HepG2 (cell line): Measurements from ENCODE around the gene RERE. TPM values are rescaled to one million over a fixed set of nuclear protein-coding genes. Genes with fewer than 3 reads are reported as not detected.

Experiments
- ATAC-seq: fragments of 200-7000 bp; cut with Tn5 transposase; 3 replicates; pipeline ENCODE4 v1.9.1; 2020; ENCODE audit warnings: mild to moderate bottlenecking, moderate library complexity
- BruUV-seq: library from RNA; stranded (reverse); fragments of 400-500 nt; replicated peaks from 2 replicates; lab custom pipeline; 2021; lab: Mats Ljungman, UMichigan
- CTCF ChIA-PET: fragments of 300-600 bp; formaldehyde crosslinking; extraction: SDS; loops from one replicate; lab custom pipeline; 2021; ENCODE audit warnings: low total read pairs, inconsistent platforms, low intra/inter-chr PET ratio; lab: Yijun Ruan, JAX
- POLR2A ChIA-PET: fragments of 350-600 bp; sonication (Branson Sonifier 250); formaldehyde crosslinking; loops from one replicate; lab custom pipeline; 2020; ENCODE audit warnings: antibody characterized with exemption, inconsistent platforms; lab: Yijun Ruan, JAX
- DNase-seq: peaks from one replicate; pipeline ENCODE4 v3.0.0-alpha.2; 2015; ENCODE audit warnings: low spot score
- FAIRE-seq: peaks from 3 replicates; lab custom pipeline; 2011; peaks lifted over from hg19 to GRCh38; lab: Jason Lieb, UNC
- H2AFZ ChIP-seq: one replicate; pipeline ENCODE4 v1.6.1; 2011; ENCODE audit warnings: low read length, inconsistent platforms
- H3K27ac ChIP-seq: fragments of 300-600 bp; 3 replicates; pipeline ENCODE4 v1.8.0; 2011; ENCODE audit warnings: mixed run types, mild to moderate bottlenecking, mixed read lengths, low read length, inconsistent platforms; ENCODE audit not compliant: insufficient read depth; ENCODE audit errors: extremely low read length
- H3K27me3 ChIP-seq, 2 experiments: fragments of 200-600 bp in 1 of 2; 2 replicates in 1 of 2; 3 replicates in 1 of 2; pipeline versions ENCODE4 v1.6.0 to v1.8.0; 2011; ENCODE audit warnings: low read length in 2 of 2, mild to moderate bottlenecking in 2 of 2, moderate library complexity in 2 of 2, inconsistent platforms in 1 of 2; ENCODE audit not compliant: insufficient read depth in 2 of 2, control insufficient read depth in 1 of 2
- H3K36me3 ChIP-seq, 2 experiments: fragments of 200-600 bp in 1 of 2; replicated peaks in 1 of 2; 2 replicates in 1 of 2; 3 replicates in 1 of 2; pipeline versions ENCODE4 v1.5.1 to v1.8.0; 2011; ENCODE audit warnings: low read length in 2 of 2, inconsistent platforms in 1 of 2; ENCODE audit not compliant: insufficient read depth in 2 of 2, control insufficient read depth in 1 of 2
- H3K4me1 ChIP-seq: 2 replicates; pipeline ENCODE4 v1.5.1; 2012; ENCODE audit warnings: low read length, inconsistent platforms; ENCODE audit not compliant: insufficient read depth
- H3K4me2 ChIP-seq: 2 replicates; pipeline ENCODE4 v1.6.0; 2011; ENCODE audit warnings: low read depth, low read length, inconsistent platforms
- H3K4me3 ChIP-seq, 3 experiments: fragments of 200-600 bp in 1 of 3; sonication (generic), shearing (Covaris generic) in 1 of 3; replicated peaks in 1 of 3; 2 replicates each; pipeline ENCODE4 v1.5.1; 2011 to 2016; ENCODE audit warnings: low read length in 3 of 3, inconsistent platforms in 2 of 3, low read depth in 2 of 3, mild to moderate bottlenecking in 2 of 3, control low read depth in 1 of 3, mixed read lengths in 1 of 3; ENCODE audit not compliant: insufficient read depth in 1 of 3
- H3K79me2 ChIP-seq: one replicate; pipeline ENCODE4 v1.6.1; 2011; ENCODE audit warnings: low read length, inconsistent platforms; ENCODE audit not compliant: insufficient read depth
- H3K9ac ChIP-seq: 2 replicates; pipeline ENCODE4 v1.6.0; 2011; ENCODE audit warnings: mild to moderate bottlenecking, low read depth, low read length, inconsistent platforms; ENCODE audit not compliant: insufficient read depth
- H3K9me3 ChIP-seq: 2 replicates; pipeline ENCODE4 v1.5.1; 2012; ENCODE audit warnings: mild to moderate bottlenecking, low read length
- H4K20me1 ChIP-seq: 2 replicates; pipeline ENCODE4 v1.6.0; 2011; ENCODE audit warnings: inconsistent platforms, mild to moderate bottlenecking, low read length, moderate library complexity; ENCODE audit not compliant: insufficient read depth
- CEBPB ChIP-seq: IDR thresholded peaks from 2 replicates; pipeline ENCODE4 v1.6.1; 2011; ENCODE audit warnings: low read depth, low read length, improper control_type of control experiment, borderline replicate concordance
- CEBPG ChIP-seq: IDR thresholded peaks from 2 replicates; pipeline ENCODE4 v1.6.1; 2016
- CENPT ChIP-seq: sonication (generic); formaldehyde crosslinking; IDR thresholded peaks from 2 replicates; pipeline ENCODE4 v1.8.0; 2022; ENCODE audit warnings: low read depth, mild to moderate bottlenecking, moderate library complexity, missing genetic modification reagents
- FOSL2 ChIP-seq: sonication (generic); formaldehyde crosslinking; IDR thresholded peaks from 2 replicates; pipeline ENCODE4 v1.4.0; 2020; ENCODE audit warnings: missing genetic modification reagents
- FOXO1 ChIP-seq: sonication (generic); formaldehyde crosslinking; IDR thresholded peaks from 2 replicates; pipeline ENCODE4 v1.4.0; 2020; ENCODE audit warnings: missing genetic modification reagents
- KLF11 ChIP-seq: IDR thresholded peaks from 2 replicates; pipeline ENCODE4 v1.6.1; 2016; ENCODE audit warnings: missing compliant biosample characterization
- NR2C2 ChIP-seq: sonication (generic); formaldehyde crosslinking; IDR thresholded peaks from 2 replicates; pipeline ENCODE4 v1.4.0; 2020; ENCODE audit warnings: missing genetic modification reagents, mild to moderate bottlenecking, moderate library complexity, borderline replicate concordance
- PCBP2 ChIP-seq: fragments of 200-400 bp; formaldehyde crosslinking; optimal IDR thresholded peaks from 2 replicates; pipeline ENCODE3; 2018; ENCODE audit warnings: low read length, low read depth; ENCODE audit not compliant: poor library complexity, severe bottlenecking
- SP2 ChIP-seq: sonication (generic); formaldehyde crosslinking; IDR thresholded peaks from 2 replicates; pipeline ENCODE4 v1.5.1; 2020; ENCODE audit warnings: mild to moderate bottlenecking, missing genetic modification reagents
- SSRP1 ChIP-seq: IDR thresholded peaks from 2 replicates; pipeline ENCODE4 v1.6.1; 2016; ENCODE audit warnings: control low read depth
- TRIM24 ChIP-seq: sonication (generic); formaldehyde crosslinking; IDR thresholded peaks from 2 replicates; pipeline ENCODE4 v1.8.0; 2022; ENCODE audit warnings: mild to moderate bottlenecking, missing genetic modification reagents
- ZNF576 ChIP-seq: sonication (generic); formaldehyde crosslinking; IDR thresholded peaks from 2 replicates; pipeline ENCODE4 v1.4.0; 2020; ENCODE audit warnings: mild to moderate bottlenecking, missing genetic modification reagents
- WGBS: methylation state at CpG from one replicate; pipeline ENCODE4 v1.1.6; 2017; ENCODE audit warnings: low lambda C conversion rate; 5-methylcytosine and 5-hydroxymethylcytosine counted together
- in situ Hi-C: cut with HindIII; loops from 2 replicates; pipeline ENCODE4 v1.10.0; 2017; ENCODE audit warnings: low pct_unique_long_range_greater_than_20kb; ENCODE audit not compliant: extremely low pct_ligation_motif_present
- intact Hi-C: fragments of 100-400 bp; cut with micrococcal nuclease; formaldehyde crosslinking; loops from one replicate; pipeline ENCODE4 v1.10.0; 2022; ENCODE audit not compliant: unreplicated experiment
- polyA plus RNA-seq, 8 experiments: library from polyadenylated mRNA; depleted of rRNA in 3 of 8; stranded (reverse) in 7 of 8; unstranded in 1 of 8; fragments of >200 nt; fragmentation: Illumina TruSeq in 4 of 8; extraction: Trizol in 4 of 8; gene quantifications; 2 replicates each; pipeline versions ENCODE4 v1.2.1 to v1.2.3, GENCODE V29; 2011 to 2016; ENCODE audit warnings: low read depth in 4 of 8, missing spikeins in 1 of 8, mixed read lengths in 1 of 8; ENCODE audit not compliant: insufficient read depth in 1 of 8
- total RNA-seq, 5 experiments: library from RNA; depleted of rRNA; stranded (reverse); fragments of >200 nt; fragmentation: Illumina TruSeq; extraction: Trizol; gene quantifications; 2 replicates each; pipeline ENCODE4 v1.2.3, GENCODE V29; 2016; ENCODE audit warnings: low read depth in 1 of 5

The RERE gene
- total and polyA plus RNA-seq, 2 of the 13 experiments (the other 11 are each of a cell fraction or from before 2014, with no cell fraction given), result 18.3 to 21.9 TPM

GRCh38 chr1:8722366-8722765 is 95.1 kb downstream of the RERE start:
- H3K27me3 ChIP-seq, result no peaks in the 10 kb centered on the region
- ChIA-PET POLR2A (no interaction called here), CTCF (no interaction called here)
- no peak overlapping the region for H3K4me2 ChIP-seq
- ATAC-seq (no peak), FAIRE-seq (no peak), DNase-seq (no peak)
- no peaks in the 10 kb centered on the region for H3K36me3 ChIP-seq
- no peaks in the 10 kb centered on the region for H4K20me1 ChIP-seq
- no TSS peak for BruUV-seq
- no peak overlapping the region for H3K4me3 ChIP-seq
- H3K9ac ChIP-seq, result no peak overlapping the region
- H3K79me2 ChIP-seq, result peaks cover 83% of the 10 kb centered on the region
- peaks cover 61% of the 10 kb centered on the region for H3K4me1 ChIP-seq
- no peak overlapping the region for H3K27ac ChIP-seq
- TF ChIP-seq TRIM24 (CRISPR knock-in tag) (no peak), FOSL2 (CRISPR knock-in tag) (no peak), NR2C2 (CRISPR knock-in tag) (no peak), FOXO1 (CRISPR knock-in tag) (no peak), PCBP2 (no peak), SSRP1 (CRISPR knock-in tag) (no peak), CENPT (CRISPR knock-in tag) (no peak), KLF11 (CRISPR knock-in tag) (no peak), SP2 (CRISPR knock-in tag) (no peak)
- intact Hi-C loops, result no loop called here
- H2AFZ ChIP-seq, result no peak overlapping the region
- in situ Hi-C loops, result no loop called here
- H3K9me3 ChIP-seq, result no peaks in the 10 kb centered on the region
- 94% methylated on average over 3 of the region's 3 CpGs for WGBS

GRCh38 chr1:8721679-8722324 is 95.6 kb downstream of the RERE start:
- H3K79me2 ChIP-seq, result peaks cover 88% of the 10 kb centered on the region
- ATAC-seq (no peak), FAIRE-seq (no peak), DNase-seq (no peak)
- no peak overlapping the region for H2AFZ ChIP-seq
- no peak overlapping the region for H3K27ac ChIP-seq
- POLR2A ChIA-PET, result no interaction called here
- no peaks in the 10 kb centered on the region for H4K20me1 ChIP-seq
- no peaks in the 10 kb centered on the region for H3K27me3 ChIP-seq
- no peaks in the 10 kb centered on the region for H3K36me3 ChIP-seq
- peak; percentile 56; the same call in 1 of the 2 replicates for TF ChIP-seq CEBPB
- TF ChIP-seq CEBPG (CRISPR knock-in tag), result 0 out of 2 replicates have a peak, but pooled peaks have one; percentile 17
- TF ChIP-seq ZNF576 (CRISPR knock-in tag), result no peak
- in situ Hi-C loops (no loop called here), intact Hi-C loops (no loop called here)
- H3K9me3 ChIP-seq, result no peaks in the 10 kb centered on the region
- H3K4me3 ChIP-seq, result no peak overlapping the region
- no TSS peak for BruUV-seq
- H3K9ac ChIP-seq, result no peak overlapping the region
- 77% methylated on average over 4 of the region's 4 CpGs for WGBS
- peaks cover 66% of the 10 kb centered on the region for H3K4me1 ChIP-seq
- CTCF ChIA-PET, result no interaction called here
- H3K4me2 ChIP-seq, result no peak overlapping the region
